ENCODE measurements around the gene ABI3BP.
"Not testable (repeated sequence)": the region's sequence is repeated elsewhere in the genome, so short reads cannot be mapped to it uniquely, and the experiment has no call there.

The ABI3BP gene

GRCh38 chr3:100982710-100983109, 10.5 kb downstream of the ABI3BP start:
- DNase-seq, result no peak

DNA sequence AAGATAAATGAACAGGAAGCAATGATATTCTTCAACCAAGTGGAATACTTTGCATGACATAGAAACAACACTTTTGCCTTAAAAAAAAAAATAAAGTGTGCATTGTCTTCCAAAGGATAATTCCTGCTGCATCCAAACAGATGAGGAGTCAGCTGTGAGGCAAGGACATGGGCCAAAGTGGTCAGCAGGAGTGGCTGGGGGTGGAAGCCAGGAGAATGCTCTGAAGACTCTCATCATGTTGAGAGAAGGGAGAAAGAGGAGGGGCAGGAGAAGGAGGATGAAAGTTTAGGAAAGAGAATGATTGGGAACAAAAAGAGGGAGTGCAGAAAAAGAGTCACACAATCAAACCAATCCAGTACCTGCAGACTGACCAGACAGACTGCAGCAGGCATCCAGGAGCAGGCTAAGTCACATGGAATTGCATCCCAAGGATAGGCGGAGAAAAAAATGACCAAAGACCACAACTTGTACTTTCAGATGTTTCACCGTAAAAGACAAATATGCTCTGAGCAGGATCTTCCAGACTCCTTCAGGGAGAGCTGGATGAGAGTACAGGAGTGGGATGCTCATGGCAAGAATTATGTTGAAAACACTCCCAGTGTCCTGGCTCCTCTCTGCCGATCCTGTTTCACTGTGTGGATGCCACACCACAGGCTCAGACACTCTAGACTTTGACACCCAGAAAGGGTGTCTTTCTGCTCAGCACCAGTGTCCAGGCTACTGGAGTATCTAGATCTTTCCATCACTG, 11.9 kb downstream of the ABI3BP start:
- no peak for DNase-seq

GRCh38 chr3:100978011-100978659, 15.1 kb downstream of the ABI3BP start:
- no peak for DNase-seq

GRCh38 chr3:100976611-100977010, 16.6 kb downstream of the ABI3BP start:
- no peak for DNase-seq

GRCh38 chr3:100975714-100976113, 17.5 kb downstream of the ABI3BP start:
- DNase-seq, result no peak

- DNase-seq, result no peak
These were observed 19.6 kb downstream of the ABI3BP start for GRCh38 chr3:100973594-100973993.

GRCh38 chr3:100972867-100973266, 20.4 kb downstream of the ABI3BP start:
- no peak for DNase-seq

GRCh38 chr3:100972301-100972844, 20.8 kb downstream of the ABI3BP start:
- no peak for DNase-seq

- no peak for DNase-seq
These were observed 21.4 kb downstream of the ABI3BP start for GRCh38 chr3:100971798-100972197.

DNA sequence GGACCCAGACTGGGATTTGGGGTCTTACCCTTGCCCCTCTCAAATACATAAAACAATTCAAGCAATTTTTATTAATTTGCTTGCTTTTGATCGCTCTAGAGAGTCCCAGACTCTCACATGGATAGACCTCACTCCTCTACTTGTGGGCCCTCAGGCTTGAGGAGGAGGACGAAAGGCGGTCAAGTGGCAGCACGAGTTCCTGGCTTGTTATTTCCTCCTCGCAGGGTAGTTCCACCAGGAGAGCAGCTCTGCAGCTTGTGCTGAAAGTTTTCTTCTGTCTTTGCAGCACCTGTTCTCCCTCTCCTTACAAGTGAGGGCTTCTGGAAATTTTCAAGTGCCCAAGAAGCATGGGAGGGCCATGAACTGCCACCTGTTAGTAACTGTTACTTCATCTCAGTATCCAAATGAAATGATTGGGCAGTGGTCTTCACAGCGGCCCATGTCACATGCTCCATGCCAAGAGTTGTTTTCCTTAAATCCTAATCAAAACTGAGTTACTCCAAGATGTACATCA, 22.7 kb downstream of the ABI3BP start:
- DNase-seq, result no peak

- DNase-seq, result no peak
These were observed 24.0 kb downstream of the ABI3BP start for GRCh38 chr3:100968932-100969906.

- DNase-seq, result no peak
These were observed 26.4 kb downstream of the ABI3BP start for GRCh38 chr3:100966807-100967206.

- DNase-seq, result no peak
These were observed 27.2 kb downstream of the ABI3BP start for GRCh38 chr3:100966049-100966491.

DNA sequence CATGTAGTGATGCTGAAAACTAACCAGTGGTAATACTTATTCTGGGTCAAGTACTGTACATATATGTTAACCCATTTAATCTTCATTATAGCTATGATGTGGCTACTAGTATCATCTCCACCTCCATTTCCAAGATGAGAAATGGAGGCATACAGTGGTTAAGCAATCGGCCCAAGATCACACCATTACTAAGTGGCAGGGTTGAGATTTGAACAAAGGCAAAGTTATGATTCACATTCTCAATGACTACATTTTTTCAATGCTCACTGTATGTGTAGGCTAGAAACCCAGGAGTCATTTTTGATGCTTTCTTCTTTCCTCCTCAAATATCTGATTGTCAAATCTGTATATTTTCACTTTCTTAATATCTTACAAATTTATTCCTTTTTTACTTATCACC, 30.2 kb downstream of the ABI3BP start:
- DNase-seq, result no peak

DNA sequence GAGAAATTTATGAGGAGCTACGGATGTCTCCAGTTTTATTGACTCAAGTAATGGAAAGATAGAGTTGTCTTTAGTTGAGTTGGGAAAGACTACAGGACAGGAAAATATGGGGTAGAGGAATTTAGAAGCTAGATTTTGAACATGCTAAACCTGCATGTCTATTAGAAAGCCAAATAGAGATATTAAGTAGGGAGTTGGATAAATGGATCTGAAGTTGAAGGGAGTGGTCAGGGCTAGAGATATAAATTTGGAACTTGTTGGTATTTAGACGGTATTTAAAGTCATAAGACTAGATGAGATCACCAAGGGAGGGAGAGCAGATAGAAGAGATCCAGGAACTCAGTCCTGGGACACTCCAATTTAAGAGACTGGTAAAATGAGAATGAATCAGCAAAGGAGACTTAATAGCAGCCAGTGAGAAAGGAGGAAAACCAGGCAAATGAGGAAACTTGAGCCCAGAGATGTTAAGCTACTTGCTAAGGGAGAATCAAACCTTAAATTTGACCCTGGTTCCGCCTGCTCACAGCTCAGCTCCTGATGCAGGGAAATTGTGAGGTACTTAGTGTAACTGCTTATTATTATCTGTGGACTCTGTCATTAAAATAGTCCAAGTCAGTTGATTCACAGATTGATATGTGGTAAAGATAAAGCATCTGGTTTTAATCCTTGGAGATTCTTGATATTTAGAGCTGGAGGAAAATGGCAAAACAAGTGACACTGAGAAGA, 35.8 kb downstream of the ABI3BP start:
- DNase-seq, result no peak

DNA sequence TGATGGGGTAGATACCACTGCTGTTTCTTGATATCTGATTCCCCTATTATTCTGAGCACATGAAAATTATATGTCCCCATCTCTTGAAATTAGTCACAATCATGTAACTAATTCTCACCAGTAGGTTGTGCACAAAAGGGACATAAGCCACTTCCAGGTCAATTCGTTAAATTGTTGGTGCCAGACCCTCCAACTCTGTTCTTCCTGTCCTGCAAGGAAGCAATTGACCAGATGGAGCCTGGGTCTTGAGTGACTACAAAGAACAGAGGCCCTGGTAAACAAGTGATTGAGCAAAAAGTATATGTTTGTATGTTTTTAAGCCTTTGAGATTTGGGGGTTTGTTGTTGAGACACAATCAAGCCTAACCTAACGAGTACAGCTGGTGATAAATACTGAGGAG, 36.9 kb downstream of the ABI3BP start:
- no peak for DNase-seq

DNA sequence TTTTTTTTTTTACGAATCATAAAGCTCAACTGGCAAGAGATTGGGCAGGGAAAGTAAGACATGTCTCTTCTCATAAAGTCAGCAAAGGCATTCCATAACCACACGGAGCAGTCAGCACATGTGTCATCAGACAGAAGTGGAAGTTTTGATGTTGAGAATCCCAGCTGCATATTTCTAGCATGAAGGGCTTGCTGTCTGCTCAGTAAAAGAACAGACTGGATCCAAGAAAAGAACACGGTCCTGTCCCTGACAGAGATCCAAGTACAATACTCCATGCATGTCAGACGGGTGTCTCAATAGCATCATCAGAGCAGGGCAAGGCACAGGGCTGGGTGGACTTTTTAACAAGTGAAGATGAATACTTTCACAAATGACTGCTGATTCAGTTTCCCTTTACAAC, 38.2 kb downstream of the ABI3BP start:
- DNase-seq, result no peak

DNA sequence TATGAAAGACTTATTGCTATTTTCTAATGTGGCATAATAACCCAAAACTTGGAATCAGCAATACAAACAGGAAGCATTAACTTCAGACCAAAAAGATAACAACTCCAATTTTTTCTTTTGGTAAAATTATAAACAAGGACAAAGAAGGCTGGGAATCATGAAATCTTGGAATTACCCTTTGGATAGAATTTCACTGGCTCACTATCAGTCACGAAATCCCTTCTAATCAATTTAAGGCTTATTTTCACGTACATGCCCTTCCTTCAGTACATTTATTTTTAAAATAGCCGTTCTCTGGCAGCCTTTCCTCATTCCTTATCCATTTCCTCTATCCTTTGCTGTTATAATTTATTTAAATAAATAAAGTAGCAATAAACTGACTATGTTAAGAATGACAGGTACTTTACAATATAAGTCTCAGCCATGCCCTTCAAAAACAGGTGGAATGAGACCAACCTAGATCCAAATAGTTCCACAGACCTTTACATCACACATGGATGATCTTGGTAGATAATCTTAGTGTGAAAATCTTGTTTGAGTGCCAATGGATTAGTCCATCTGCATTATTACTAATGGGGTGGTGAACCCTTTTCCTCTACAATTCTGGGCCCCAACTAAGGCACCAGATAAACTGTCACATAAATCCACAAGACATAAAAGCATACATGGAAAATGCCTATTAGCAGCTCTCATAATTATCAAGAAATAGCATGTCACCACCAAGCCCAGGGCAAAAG, 38.9 kb downstream of the ABI3BP start:
- DNase-seq, result no peak

GRCh38 chr3:100953103-100953502, 40.1 kb downstream of the ABI3BP start:
- DNase-seq, result no peak

DNA sequence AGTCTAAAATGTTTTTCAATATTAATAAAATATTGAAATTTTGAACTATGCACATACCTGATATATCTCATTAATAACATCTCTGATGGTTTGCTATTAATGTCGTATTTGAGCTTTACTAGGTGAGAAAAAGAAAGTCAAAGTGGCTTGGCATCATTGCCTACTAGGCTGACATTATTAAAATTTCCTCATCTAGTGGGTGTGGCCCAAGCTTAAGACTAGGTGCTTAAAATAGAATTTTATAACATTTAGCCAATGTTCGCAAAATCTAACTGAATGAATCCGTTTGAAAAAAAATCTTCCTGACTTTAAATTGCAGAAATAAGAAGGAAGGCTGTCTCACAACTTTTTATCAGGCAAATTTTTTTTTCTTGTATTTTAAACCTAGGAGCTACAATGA, 46.1 kb downstream of the ABI3BP start:
- no peak for DNase-seq

DNA sequence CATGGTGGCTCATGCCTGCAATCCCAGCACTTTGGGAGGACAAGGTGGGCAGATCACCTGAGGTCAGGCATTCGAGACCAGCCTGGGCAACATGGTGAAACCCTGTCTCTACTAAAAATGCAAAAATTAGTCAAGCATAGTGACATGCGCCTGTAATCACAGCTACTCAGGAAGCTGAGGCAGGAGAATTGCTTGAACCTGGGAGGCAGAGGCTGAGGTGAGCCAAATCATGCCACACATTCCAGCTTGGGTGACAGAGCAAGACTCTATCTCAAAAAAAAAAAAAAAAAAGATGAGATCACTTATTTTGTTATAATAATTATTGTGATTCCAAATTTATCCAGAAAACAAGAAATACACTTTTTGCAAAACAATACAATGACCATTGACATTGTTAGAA, 47.1 kb downstream of the ABI3BP start:
- DNase-seq, result not testable (repeated sequence)

Measured in T-helper 1 cell (primary cell).